ENCODE measurements around the gene GPC5.

- TF ChIP-seq YY1 (IDR thresholded peaks at IDR 0.05; ENCODE audit: insufficient read depth, insufficient read length) (no peak), ZNF274 (IDR thresholded peaks at IDR 0.05; ENCODE audit: low read depth, low read length) (no peak), SUZ12 (IDR thresholded peaks at IDR 0.05; ENCODE audit: extremely low read depth, insufficient read depth, insufficient read length) (no peak)
Measured at GRCh38 chr13:91909617-91910016, 511.2 kb downstream of the GPC5 start.
